Chondrocyte (in vitro differentiated cells): ENCODE measurements around the gene MMP25. TPM values are rescaled to one million over a fixed set of nuclear protein-coding genes. Genes with fewer than 3 reads are reported as not detected.
A peak's percentile ranks its signal among the peaks of the same experiment; 100 is the strongest.
"Not testable (repeated sequence)": the region's sequence is repeated elsewhere in the genome, so short reads cannot be mapped to it uniquely, and the experiment has no call there.

Source experiments
- DNase-seq: peaks from one replicate; pipeline ENCODE4 v3.0.0; 2021; ENCODE audit warnings: mixed read lengths, low spot score
- H3K27ac Mint-ChIP-seq: one replicate; pipeline ENCODE4 v1.8.0; 2021; ENCODE audit warnings: mild to moderate bottlenecking, moderate library complexity, mixed read lengths; ENCODE audit not compliant: unreplicated experiment
- H3K27me3 Mint-ChIP-seq: 2 replicates; pipeline ENCODE4 v1.8.0; 2021; ENCODE audit warnings: low read depth, mixed read lengths
- H3K36me3 Mint-ChIP-seq: 2 replicates; pipeline ENCODE4 v1.8.0; 2021; ENCODE audit warnings: low read depth, mixed read lengths
- H3K4me1 Mint-ChIP-seq: 2 replicates; pipeline ENCODE4 v1.8.0; 2021; ENCODE audit warnings: low read depth, mild to moderate bottlenecking, mixed read lengths
- H3K4me3 Mint-ChIP-seq: one replicate; pipeline ENCODE4 v1.8.0; 2021; ENCODE audit warnings: mild to moderate bottlenecking, moderate library complexity, mixed read lengths; ENCODE audit not compliant: unreplicated experiment
- H3K9me3 Mint-ChIP-seq: 2 replicates; pipeline ENCODE4 v1.8.0; 2021; ENCODE audit warnings: low read depth, mixed read lengths
- total RNA-seq: library from RNA; stranded (reverse); gene quantifications from 3 replicates; pipeline ENCODE4 v1.2.1, GENCODE V29; 2021
- TF ChIP-seq, protein P1 (sequence below): fragments of 200-600 bp; sonication (generic); IDR thresholded peaks from 2 replicates; pipeline ENCODE4 v1.5.0; 2021; ENCODE audit warnings: antibody characterized with exemption, mild to moderate bottlenecking, moderate library complexity

Gene MMP25
- total RNA-seq, 1 donor from 2014 or later = not detected

GRCh38 chr16:3065742-3066439 is 19.5 kb downstream of the MMP25 start:
- no peaks in the 10 kb centered on the region for H3K9me3 Mint-ChIP-seq
- no peaks in the 10 kb centered on the region for H3K36me3 Mint-ChIP-seq
- peak overlapping the region; percentile 59 for H3K4me3 Mint-ChIP-seq
- H3K27me3 Mint-ChIP-seq = no peaks in the 10 kb centered on the region
- TF ChIP-seq, protein P1, sequence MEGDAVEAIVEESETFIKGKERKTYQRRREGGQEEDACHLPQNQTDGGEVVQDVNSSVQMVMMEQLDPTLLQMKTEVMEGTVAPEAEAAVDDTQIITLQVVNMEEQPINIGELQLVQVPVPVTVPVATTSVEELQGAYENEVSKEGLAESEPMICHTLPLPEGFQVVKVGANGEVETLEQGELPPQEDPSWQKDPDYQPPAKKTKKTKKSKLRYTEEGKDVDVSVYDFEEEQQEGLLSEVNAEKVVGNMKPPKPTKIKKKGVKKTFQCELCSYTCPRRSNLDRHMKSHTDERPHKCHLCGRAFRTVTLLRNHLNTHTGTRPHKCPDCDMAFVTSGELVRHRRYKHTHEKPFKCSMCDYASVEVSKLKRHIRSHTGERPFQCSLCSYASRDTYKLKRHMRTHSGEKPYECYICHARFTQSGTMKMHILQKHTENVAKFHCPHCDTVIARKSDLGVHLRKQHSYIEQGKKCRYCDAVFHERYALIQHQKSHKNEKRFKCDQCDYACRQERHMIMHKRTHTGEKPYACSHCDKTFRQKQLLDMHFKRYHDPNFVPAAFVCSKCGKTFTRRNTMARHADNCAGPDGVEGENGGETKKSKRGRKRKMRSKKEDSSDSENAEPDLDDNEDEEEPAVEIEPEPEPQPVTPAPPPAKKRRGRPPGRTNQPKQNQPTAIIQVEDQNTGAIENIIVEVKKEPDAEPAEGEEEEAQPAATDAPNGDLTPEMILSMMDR = no peak
- no peak for DNase-seq
- H3K27ac Mint-ChIP-seq = peak overlapping the region; percentile 79
- peaks cover 10% of the 10 kb centered on the region for H3K4me1 Mint-ChIP-seq

DNA sequence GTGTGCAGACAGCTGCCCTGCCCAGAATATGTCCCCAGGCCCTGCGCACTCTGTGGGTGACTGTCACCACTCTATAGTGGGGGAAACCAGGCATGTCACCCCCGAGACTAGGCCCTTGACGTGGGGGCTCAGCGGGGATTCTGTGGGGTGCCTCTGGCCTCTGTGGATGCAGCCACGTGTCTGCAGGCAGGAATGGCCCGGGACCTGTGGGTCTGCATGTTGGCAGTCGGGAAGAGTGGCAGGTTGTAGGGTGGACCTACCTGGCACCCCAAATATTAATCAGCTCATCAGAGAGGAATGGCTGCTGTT is 20.0 kb downstream of the MMP25 start:
- H3K27ac Mint-ChIP-seq = no peak overlapping the region

GRCh38 chr16:3068487-3068886 is 22.1 kb downstream of the MMP25 start:
- peaks cover 2% of the 10 kb centered on the region for H3K36me3 Mint-ChIP-seq
- no peak overlapping the region for H3K27ac Mint-ChIP-seq
- no peaks in the 10 kb centered on the region for H3K9me3 Mint-ChIP-seq
- H3K27me3 Mint-ChIP-seq = peaks cover 8% of the 10 kb centered on the region
- DNase-seq = no peak
- peaks cover 10% of the 10 kb centered on the region for H3K4me1 Mint-ChIP-seq
- TF ChIP-seq, protein P1 = no peak
- no peak overlapping the region for H3K4me3 Mint-ChIP-seq

More for the DNA sequence above, 20.0 kb downstream of the MMP25 start:
- TF ChIP-seq, protein P1 = no peak
- Mint-ChIP-seq H3K4me3 (no peak overlapping the region), H3K27me3 (no peaks in the 10 kb centered on the region), H3K9me3 (no peaks in the 10 kb centered on the region), H3K36me3 (no peaks in the 10 kb centered on the region), H3K4me1 (peaks cover 10% of the 10 kb centered on the region)
- DNase-seq = no peak

GRCh38 chr16:3069146-3069545 is 22.8 kb downstream of the MMP25 start:
- not testable (repeated sequence) for H3K27ac Mint-ChIP-seq, H3K36me3 Mint-ChIP-seq, H3K9me3 Mint-ChIP-seq, H3K4me3 Mint-ChIP-seq
- Mint-ChIP-seq H3K4me1 (peaks cover 10% of the 10 kb centered on the region), H3K27me3 (peaks cover 15% of the 10 kb centered on the region)
- peak; percentile 53 for DNase-seq

- no peaks in the 10 kb centered on the region for H3K9me3 Mint-ChIP-seq
- DNase-seq = no peak
- H3K4me3 Mint-ChIP-seq = no peak overlapping the region
- TF ChIP-seq, protein P1 = no peak
- H3K27ac Mint-ChIP-seq = no peak overlapping the region
- H3K4me1 Mint-ChIP-seq = peaks cover 3% of the 10 kb centered on the region
- H3K36me3 Mint-ChIP-seq = peaks cover 2% of the 10 kb centered on the region
- peaks cover 26% of the 10 kb centered on the region for H3K27me3 Mint-ChIP-seq
These were observed 24.3 kb downstream of the MMP25 start for GRCh38 chr16:3070608-3071111.

DNA sequence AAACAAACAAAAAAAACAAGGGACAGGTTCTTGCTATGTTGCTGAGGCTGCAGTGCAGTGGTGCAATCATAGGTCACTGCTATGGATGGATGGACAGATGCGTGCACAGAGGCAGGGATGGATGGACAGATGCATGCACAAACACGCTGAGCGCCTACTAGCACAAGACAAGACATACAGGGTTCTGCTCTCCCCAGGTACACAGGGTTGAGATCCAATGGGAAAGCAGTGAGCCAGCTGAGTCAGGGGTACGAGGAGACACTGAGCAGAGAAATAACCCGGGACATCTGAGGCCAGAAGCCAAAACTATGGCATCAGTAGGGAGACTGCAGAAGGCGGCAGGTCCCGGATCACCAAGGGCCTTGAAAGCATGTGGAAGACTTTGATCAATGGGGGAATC is 25.3 kb downstream of the MMP25 start:
- H3K4me3 Mint-ChIP-seq = no peak overlapping the region
- TF ChIP-seq, protein P1 = no peak
- no peaks in the 10 kb centered on the region for H3K4me1 Mint-ChIP-seq

DNA sequence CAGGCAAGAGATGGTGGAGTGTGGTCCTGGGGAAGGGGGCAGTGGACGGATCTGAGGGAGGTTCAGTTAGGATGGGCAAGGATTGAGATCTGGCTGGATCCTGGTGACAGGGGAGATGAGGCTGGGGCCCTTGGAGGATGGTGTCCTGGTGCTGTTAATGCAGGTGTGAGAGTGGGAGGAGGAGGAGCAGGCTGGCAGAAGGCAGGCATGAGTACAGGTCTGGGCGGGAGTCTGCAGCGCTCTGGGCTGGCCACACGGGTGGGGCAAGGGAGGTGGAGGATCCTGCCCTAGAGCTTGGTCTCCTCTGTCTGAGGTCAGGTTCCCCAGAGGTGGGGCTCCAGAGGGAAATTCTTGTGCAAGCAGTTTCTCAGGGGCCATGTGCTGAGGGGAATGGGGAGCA is 25.8 kb downstream of the MMP25 start:
- not testable (repeated sequence) for H3K27ac Mint-ChIP-seq, H3K9me3 Mint-ChIP-seq, H3K4me1 Mint-ChIP-seq, H3K4me3 Mint-ChIP-seq, H3K36me3 Mint-ChIP-seq
- peaks cover 26% of the 10 kb centered on the region for H3K27me3 Mint-ChIP-seq
- DNase-seq = peak; percentile 49

More for the DNA sequence above, 25.3 kb downstream of the MMP25 start:
- H3K36me3 Mint-ChIP-seq = peaks cover 2% of the 10 kb centered on the region
- H3K9me3 Mint-ChIP-seq = no peaks in the 10 kb centered on the region
- H3K27ac Mint-ChIP-seq = no peak overlapping the region
- H3K27me3 Mint-ChIP-seq = peaks cover 26% of the 10 kb centered on the region
- DNase-seq = no peak

GRCh38 chr16:3072576-3073263 is 26.4 kb downstream of the MMP25 start:
- DNase-seq, H3K4me1 Mint-ChIP-seq, H3K4me3 Mint-ChIP-seq, H3K36me3 Mint-ChIP-seq, H3K9me3 Mint-ChIP-seq, H3K27ac Mint-ChIP-seq: not testable (repeated sequence)
- peaks cover 28% of the 10 kb centered on the region for H3K27me3 Mint-ChIP-seq
